Measurements from ENCODE around the gene KYNU. TPM values are rescaled to one million over a fixed set of nuclear protein-coding genes. Genes with fewer than 3 reads are reported as not detected.

KYNU gene
- total RNA-seq, 1 experiment from 2014 or later: 0.37 TPM

GRCh38 chr2:142973822-142974207 lies 96.4 kb downstream of the KYNU start:
- Histone ChIP-seq H2BK20ac (ENCODE audit: low read depth, low read length, poor library complexity, severe bottlenecking) (no peak overlapping the region), H3K4me1 (ENCODE audit: insufficient read depth, low read length) (peaks cover 15% of the 10 kb centered on the region), H2BK12ac (ENCODE audit: insufficient read length, low read depth, low read length) (no peak overlapping the region), H4K8ac (replicated peaks; ENCODE audit: insufficient read length, low read depth, low read length) (no peak overlapping the region), H3K27ac (ENCODE audit: insufficient read length, low read depth, low read length) (peak overlapping the region; percentile 97), H3K23me2 (ENCODE audit: insufficient read length, low read depth, low read length, poor library complexity, severe bottlenecking) (no peaks in the 10 kb centered on the region), H4K20me1 (ENCODE audit: control insufficient read depth, insufficient read depth, insufficient read length) (no peaks in the 10 kb centered on the region), H3T11ph (ENCODE audit: low read length) (no peak overlapping the region), H3K4ac (ENCODE audit: low read depth, low read length) (no peak overlapping the region), H2AFZ (ENCODE audit: low read length) (no peak overlapping the region), H3K27me3 (ENCODE audit: insufficient read depth, low read length) (no peaks in the 10 kb centered on the region), H3K9me3 (ENCODE audit: control insufficient read depth, low read depth, low read length) (no peaks in the 10 kb centered on the region), H2BK5ac (ENCODE audit: insufficient read length, low read length) (peak overlapping the region; percentile 75), H3K79me1 (ENCODE audit: insufficient read depth, low read depth, low read length, poor library complexity, severe bottlenecking) (no peaks in the 10 kb centered on the region), H4K91ac (ENCODE audit: insufficient read length, low read depth, low read length) (no peak overlapping the region), H4K5ac (ENCODE audit: insufficient read length, low read depth, low read length) (no peak overlapping the region), H2BK120ac (ENCODE audit: low read depth, low read length, poor library complexity, severe bottlenecking) (no peak overlapping the region), H3K4me2 (ENCODE audit: insufficient read depth, insufficient read length, low read length) (no peak overlapping the region), H3K79me2 (ENCODE audit: insufficient read depth, low read length) (no peaks in the 10 kb centered on the region), H3K56ac (ENCODE audit: insufficient read length, low read depth, low read length) (no peak overlapping the region), H2BK15ac (ENCODE audit: low read depth, low read length) (no peak overlapping the region), H2AK5ac (ENCODE audit: insufficient read length, low read length) (no peak overlapping the region), H3K23ac (ENCODE audit: insufficient read length, low read depth, low read length) (no peak overlapping the region), H3K9ac (ENCODE audit: extremely low read depth, insufficient read length, low read length) (no peak overlapping the region), H3K18ac (ENCODE audit: insufficient read length, low read depth, low read length) (no peak overlapping the region), H3K14ac (ENCODE audit: insufficient read depth, low read length) (no peak overlapping the region)
- H3K27me3 Mint-ChIP-seq (ENCODE audit: low read depth): no peaks in the 10 kb centered on the region
- peaks cover 35 to 39% of the 10 kb centered on the region in 2 experiments for H3K4me1 Mint-ChIP-seq
- DNase-seq: no peak
- WGBS (ENCODE audit: extremely low coverage, insufficient read length, low lambda C conversion rate): no CpG with 5 or more reads among the region's 4 CpGs
- H3K9me3 Mint-ChIP-seq: peaks cover 3 to 5% of the 10 kb centered on the region in 2 experiments; a peak in 3 of 5 replicates
- H3K4me3 Mint-ChIP-seq: no peak overlapping the region
- no peak for TF ChIP-seq CTCF (conservative IDR thresholded peaks at IDR 0.05)
- peak overlapping the region; percentile 93 to 98 (median 93); a peak in 6 of 7 replicates for H3K27ac Mint-ChIP-seq
- peaks cover 13 to 17% (median 13%) of the 10 kb centered on the region in 3 experiments; a peak in 6 of 7 replicates for H3K36me3 Mint-ChIP-seq (ENCODE audit: insufficient read depth in 1 of 3, low read depth in 3 of 3)

Measured in H9 (cell line).